H9 (cell line): ENCODE results near the gene NUP214. TPM values are rescaled to one million over a fixed set of nuclear protein-coding genes. Genes with fewer than 3 reads are reported as not detected.

ENCODE experiments used
- DNase-seq: peaks from one replicate; pipeline ENCODE4 v3.0.0-alpha.2; 2017
- H2AFZ ChIP-seq: one replicate; pipeline ENCODE4 v1.6.1; 2013; ENCODE audit warnings: mild to moderate bottlenecking, low read length, control low read depth, moderate library complexity
- H2AK5ac ChIP-seq: 2 replicates; pipeline ENCODE4 v1.6.1; 2013; ENCODE audit warnings: low read length, control low read depth, mixed read lengths; ENCODE audit not compliant: insufficient read length
- H2BK120ac ChIP-seq: one replicate; pipeline ENCODE4 v1.6.1; 2013; ENCODE audit warnings: low read depth, mild to moderate bottlenecking, low read length, control low read depth, inconsistent platforms; ENCODE audit not compliant: poor library complexity, severe bottlenecking
- H2BK12ac ChIP-seq: 2 replicates; pipeline ENCODE4 v1.6.1; 2013; ENCODE audit warnings: low read length, control low read depth, mixed read lengths, low read depth; ENCODE audit not compliant: insufficient read length
- H2BK15ac ChIP-seq: 2 replicates; pipeline ENCODE4 v1.6.1; 2013; ENCODE audit warnings: low read depth, low read length, control low read depth
- H2BK20ac ChIP-seq: one replicate; pipeline ENCODE4 v1.6.1; 2013; ENCODE audit warnings: low read depth, mild to moderate bottlenecking, low read length, control low read depth, inconsistent platforms; ENCODE audit not compliant: poor library complexity, severe bottlenecking
- H2BK5ac ChIP-seq: 2 replicates; pipeline ENCODE4 v1.6.1; 2013; ENCODE audit warnings: low read length, control low read depth, mixed read lengths; ENCODE audit not compliant: insufficient read length
- H3K14ac ChIP-seq: 2 replicates; pipeline ENCODE4 v1.6.1; 2013; ENCODE audit warnings: low read length, control low read depth; ENCODE audit not compliant: insufficient read depth
- H3K18ac ChIP-seq: 2 replicates; pipeline ENCODE4 v1.6.1; 2013; ENCODE audit warnings: low read depth, mild to moderate bottlenecking, mixed read lengths, low read length, control low read depth; ENCODE audit not compliant: insufficient read length
- H3K23ac ChIP-seq: 2 replicates; pipeline ENCODE4 v1.6.1; 2013; ENCODE audit warnings: low read length, control low read depth, mixed read lengths, low read depth; ENCODE audit not compliant: insufficient read length
- H3K23me2 ChIP-seq: 2 replicates; pipeline ENCODE4 v1.6.1; 2013; ENCODE audit warnings: low read depth, mild to moderate bottlenecking, mixed read lengths, low read length, control low read depth; ENCODE audit not compliant: insufficient read length, poor library complexity, severe bottlenecking
- H3K27ac ChIP-seq: 2 replicates; pipeline ENCODE4 v1.5.1; 2013; ENCODE audit warnings: low read length, control low read depth, mixed read lengths, low read depth; ENCODE audit not compliant: insufficient read length
- H3K27me3 ChIP-seq: 2 replicates; pipeline ENCODE4 v1.6.1; 2013; ENCODE audit warnings: low read length, control low read depth, inconsistent platforms; ENCODE audit not compliant: insufficient read depth
- H3K4ac ChIP-seq: 2 replicates; pipeline ENCODE4 v1.6.1; 2013; ENCODE audit warnings: low read depth, mild to moderate bottlenecking, control low read depth, inconsistent platforms, low read length, moderate library complexity
- H3K4me1 ChIP-seq: 2 replicates; pipeline ENCODE4 v1.6.1; 2013; ENCODE audit warnings: low read length, control low read depth, inconsistent platforms; ENCODE audit not compliant: insufficient read depth
- H3K4me2 ChIP-seq: 2 replicates; pipeline ENCODE4 v1.6.1; 2013; ENCODE audit warnings: low read length, control low read depth, mixed read lengths; ENCODE audit not compliant: insufficient read length, insufficient read depth
- H3K56ac ChIP-seq: 2 replicates; pipeline ENCODE4 v1.6.1; 2013; ENCODE audit warnings: low read depth, mild to moderate bottlenecking, mixed read lengths, low read length, control low read depth; ENCODE audit not compliant: insufficient read length
- H3K79me1 ChIP-seq: 2 replicates; pipeline ENCODE4 v1.6.1; 2013; ENCODE audit warnings: low read depth, mild to moderate bottlenecking, moderate library complexity, low read length, control low read depth, inconsistent platforms; ENCODE audit not compliant: insufficient read depth, poor library complexity, severe bottlenecking
- H3K79me2 ChIP-seq: 2 replicates; pipeline ENCODE4 v1.6.1; 2013; ENCODE audit warnings: low read length, control low read depth, inconsistent platforms; ENCODE audit not compliant: insufficient read depth
- H3K9ac ChIP-seq: 2 replicates; pipeline ENCODE4 v1.6.1; 2013; ENCODE audit warnings: low read length, control low read depth, mixed read lengths; ENCODE audit not compliant: insufficient read length; ENCODE audit errors: extremely low read depth
- H3K9me3 ChIP-seq: one replicate; pipeline ENCODE4 v1.6.1; 2013; ENCODE audit warnings: low read depth, low read length, inconsistent platforms; ENCODE audit not compliant: control insufficient read depth
- H3T11ph ChIP-seq: one replicate; pipeline ENCODE4 v1.6.1; 2013; ENCODE audit warnings: mild to moderate bottlenecking, low read length, control low read depth, inconsistent platforms
- H4K20me1 ChIP-seq: one replicate; pipeline ENCODE4 v1.6.1; 2013; ENCODE audit not compliant: control insufficient read depth, insufficient read length, insufficient read depth
- H4K5ac ChIP-seq: 2 replicates; pipeline ENCODE4 v1.6.1; 2013; ENCODE audit warnings: low read depth, mild to moderate bottlenecking, mixed read lengths, low read length, control low read depth; ENCODE audit not compliant: insufficient read length
- H4K8ac ChIP-seq: replicated peaks from 2 replicates; pipeline ENCODE4 v1.6.1; 2013; ENCODE audit warnings: low read length, control low read depth, mixed read lengths, low read depth; ENCODE audit not compliant: insufficient read length
- H4K91ac ChIP-seq: 2 replicates; pipeline ENCODE4 v1.6.1; 2013; ENCODE audit warnings: low read depth, mild to moderate bottlenecking, moderate library complexity, mixed read lengths, low read length, control low read depth; ENCODE audit not compliant: insufficient read length
- H3K27ac Mint-ChIP-seq, 3 experiments: 2 replicates in 2 of 3; 3 replicates in 1 of 3; pipeline ENCODE4 v1.8.0; 2020 to 2021; ENCODE audit warnings: mixed read lengths in 3 of 3, mild to moderate bottlenecking in 1 of 3, moderate library complexity in 1 of 3
- H3K27me3 Mint-ChIP-seq: 2 replicates; pipeline ENCODE4 v1.8.0; 2021; ENCODE audit warnings: low read depth, mild to moderate bottlenecking, moderate library complexity, mixed read lengths
- H3K36me3 Mint-ChIP-seq, 3 experiments: 2 replicates in 2 of 3; 3 replicates in 1 of 3; pipeline ENCODE4 v1.8.0; 2020 to 2021; ENCODE audit warnings: low read depth in 3 of 3, mixed read lengths in 3 of 3; ENCODE audit not compliant: insufficient read depth in 1 of 3
- H3K4me1 Mint-ChIP-seq, 2 experiments: 2 replicates each; pipeline ENCODE4 v1.8.0; 2020; ENCODE audit warnings: mixed read lengths in 2 of 2
- H3K4me3 Mint-ChIP-seq, 2 experiments: 2 replicates in 1 of 2; 3 replicates in 1 of 2; pipeline ENCODE4 v1.8.0; 2020 to 2021; ENCODE audit warnings: mild to moderate bottlenecking in 2 of 2, mixed read lengths in 2 of 2, moderate library complexity in 1 of 2
- H3K9me3 Mint-ChIP-seq, 2 experiments: 2 replicates in 1 of 2; 3 replicates in 1 of 2; pipeline ENCODE4 v1.8.0; 2020; ENCODE audit warnings: mild to moderate bottlenecking in 2 of 2, mixed read lengths in 2 of 2, moderate library complexity in 1 of 2
- CTCF ChIP-seq: fragments of 200-600 bp; sonication (generic); conservative IDR thresholded peaks from 3 replicates; pipeline ENCODE4 v1.8.0; 2021; ENCODE audit warnings: antibody characterized with exemption, mild to moderate bottlenecking
- WGBS: extraction: QIAGEN DNeasy Blood & Tissue Kit; methylation state at CpG from one replicate; pipeline ENCODE4 v1.1.7; 2013; ENCODE audit warnings: missing lambda C conversion rate, low lambda C conversion rate, mixed read lengths; ENCODE audit not compliant: insufficient read length; ENCODE audit errors: extremely low coverage; 5-methylcytosine and 5-hydroxymethylcytosine counted together
- total RNA-seq: library from RNA; stranded (reverse); gene quantifications from 2 replicates; pipeline ENCODE4 v1.2.1, GENCODE V29; 2021

Gene NUP214
- total RNA-seq, 1 experiment from 2014 or later: 53.8 TPM

GRCh38 chr9:131111854-131112311, 13.5 kb upstream of the NUP214 start:
- Histone ChIP-seq H3K27me3 (no peaks in the 10 kb centered on the region), H3K23ac (no peak overlapping the region), H4K91ac (no peak overlapping the region), H3K4ac (no peak overlapping the region), H3K9ac (no peak overlapping the region), H4K8ac (no peak overlapping the region), H3T11ph (no peak overlapping the region), H2BK5ac (no peak overlapping the region), H3K14ac (no peak overlapping the region), H3K56ac (no peak overlapping the region), H2AK5ac (no peak overlapping the region), H3K4me1 (no peaks in the 10 kb centered on the region), H3K4me2 (no peak overlapping the region), H3K23me2 (no peaks in the 10 kb centered on the region), H3K9me3 (no peaks in the 10 kb centered on the region), H4K20me1 (no peaks in the 10 kb centered on the region), H2BK20ac (no peak overlapping the region), H2BK120ac (no peak overlapping the region), H3K27ac (no peak overlapping the region), H4K5ac (no peak overlapping the region), H2BK12ac (no peak overlapping the region), H3K79me2 (no peaks in the 10 kb centered on the region), H3K79me1 (no peaks in the 10 kb centered on the region), H2AFZ (no peak overlapping the region), H2BK15ac (no peak overlapping the region), H3K18ac (no peak overlapping the region)
- Mint-ChIP-seq H3K9me3 (no peaks in the 10 kb centered on the region), H3K36me3 (peaks cover 43 to 70% (median 57%) of the 10 kb centered on the region in 3 experiments), H3K27me3 (no peaks in the 10 kb centered on the region), H3K4me3 (no peak overlapping the region), H3K27ac (peak overlapping the region; percentile 51 to 98 (median 70); a peak in 6 of 7 replicates), H3K4me1 (peaks cover 23 to 31% of the 10 kb centered on the region in 2 experiments)
- DNase-seq: no peak
- no CpG with 5 or more reads among the region's 25 CpGs for WGBS
- peak; percentile 33; the same call in 2 of the 3 replicates for TF ChIP-seq CTCF
